GM23338 (cell line): ENCODE data around the gene MED12L. TPM values are rescaled to one million over a fixed set of nuclear protein-coding genes. Genes with fewer than 3 reads are reported as not detected.
A peak's percentile ranks its signal among the peaks of the same experiment; 100 is the strongest.

ENCODE experiments used
- ATAC-seq: fragments of 200-7000 bp; cut with Tn5 transposase; 3 replicates; pipeline ENCODE4 v1.9.1; 2020
- DNase-seq: peaks from one replicate; pipeline ENCODE4 v3.0.0-alpha.2; 2015; ENCODE audit warnings: low spot score
- H2AFZ ChIP-seq: fragments of 200-600 bp; sonication (generic); 2 replicates; pipeline ENCODE4 v1.8.0; 2016; ENCODE audit warnings: antibody characterized with exemption, mild to moderate bottlenecking, moderate library complexity
- H3F3A ChIP-seq: fragments of 200-600 bp; sonication (generic); replicated peaks from 2 replicates; pipeline ENCODE4 v1.8.0; 2017; ENCODE audit warnings: antibody characterized with exemption, mixed run types, low read depth
- H3K27ac ChIP-seq: fragments of 200-600 bp; sonication (generic); 2 replicates; pipeline ENCODE4 v1.6.1; 2016; ENCODE audit warnings: low read depth
- H3K27me3 ChIP-seq: fragments of 200-600 bp; sonication (generic); 2 replicates; pipeline ENCODE4 v1.8.0; 2016; ENCODE audit warnings: mild to moderate bottlenecking, mixed run types, moderate library complexity; ENCODE audit not compliant: insufficient read depth
- H3K36me3 ChIP-seq: fragments of 200-600 bp; sonication (generic); 2 replicates; pipeline ENCODE4 v1.8.0; 2016; ENCODE audit warnings: mild to moderate bottlenecking; ENCODE audit not compliant: insufficient read depth
- H3K4me1 ChIP-seq: fragments of 200-600 bp; sonication (generic); 2 replicates; pipeline ENCODE4 v1.8.0; 2016; ENCODE audit warnings: mild to moderate bottlenecking, moderate library complexity; ENCODE audit not compliant: insufficient read depth
- H3K4me2 ChIP-seq: fragments of 200-600 bp; sonication (generic); 2 replicates; pipeline ENCODE4 v1.7.1; 2017; ENCODE audit warnings: mixed run types
- H3K4me3 ChIP-seq: fragments of 200-600 bp; sonication (generic); 2 replicates; pipeline ENCODE4 v1.6.1; 2016; ENCODE audit warnings: mixed run types
- H3K79me2 ChIP-seq: fragments of 200-600 bp; sonication (generic); replicated peaks from 2 replicates; pipeline ENCODE4 v1.8.0; 2017; ENCODE audit warnings: mild to moderate bottlenecking; ENCODE audit not compliant: insufficient read depth
- H3K9me2 ChIP-seq: fragments of 200-600 bp; sonication (generic); 2 replicates; pipeline ENCODE4 v1.8.0; 2017; ENCODE audit not compliant: insufficient read depth
- H4K20me1 ChIP-seq: fragments of 200-600 bp; sonication (generic); replicated peaks from 2 replicates; pipeline ENCODE4 v1.8.0; 2017; ENCODE audit warnings: mild to moderate bottlenecking; ENCODE audit not compliant: insufficient read depth
- H3K27ac Mint-ChIP-seq: 2 replicates; pipeline ENCODE4 v1.8.0; 2020; ENCODE audit warnings: inconsistent platforms, mild to moderate bottlenecking, moderate library complexity, mixed read lengths
- H3K27me3 Mint-ChIP-seq: 3 replicates; pipeline ENCODE4 v1.8.0; 2022; ENCODE audit warnings: low read depth, mild to moderate bottlenecking, moderate library complexity, mixed read lengths, inconsistent platforms; ENCODE audit not compliant: insufficient read depth, poor library complexity
- H3K36me3 Mint-ChIP-seq: 3 replicates; pipeline ENCODE4 v1.8.0; 2021; ENCODE audit warnings: low read depth, mild to moderate bottlenecking, inconsistent platforms, moderate library complexity, mixed read lengths
- H3K4me1 Mint-ChIP-seq: 3 replicates; pipeline ENCODE4 v1.8.0; 2020; ENCODE audit warnings: mild to moderate bottlenecking, inconsistent platforms, mixed read lengths
- H3K4me3 Mint-ChIP-seq: 3 replicates; pipeline ENCODE4 v1.8.0; 2021; ENCODE audit warnings: moderate library complexity, mild to moderate bottlenecking, inconsistent platforms, mixed read lengths
- H3K9me3 Mint-ChIP-seq: 3 replicates; pipeline ENCODE4 v1.8.0; 2020; ENCODE audit warnings: moderate library complexity, mild to moderate bottlenecking, inconsistent platforms, mixed read lengths
- CREB1 ChIP-seq: fragments of 250-450 bp; sonication (Bioruptor Pico); IDR thresholded peaks from 2 replicates; pipeline ENCODE4 v1.5.0; 2020; ENCODE audit warnings: low read depth, mild to moderate bottlenecking, moderate library complexity
- CTCF ChIP-seq, 2 experiments: fragments of 200-600 bp in 1 of 2; sonication (generic) in 1 of 2; conservative IDR thresholded peaks; 2 replicates each; pipeline versions ENCODE4 v1.5.1 to v1.6.1; 2016 to 2017; ENCODE audit warnings: antibody characterized with exemption in 2 of 2, low read depth in 2 of 2, mild to moderate bottlenecking in 2 of 2, moderate library complexity in 1 of 2
- EZH2 ChIP-seq: fragments of 200-600 bp; sonication (generic); IDR thresholded peaks from one replicate; pipeline ENCODE4 v1.8.0; 2017; ENCODE audit warnings: antibody characterized with exemption, mild to moderate bottlenecking, low read depth; ENCODE audit not compliant: unreplicated experiment
- EZH2phosphoT487 ChIP-seq: fragments of 200-600 bp; sonication (generic); IDR thresholded peaks from one replicate; pipeline ENCODE4 v1.8.1; 2018; ENCODE audit warnings: antibody characterized with exemption; ENCODE audit not compliant: unreplicated experiment
- JUNB ChIP-seq: IDR thresholded peaks from one replicate; pipeline ENCODE4 v1.6.1; 2016; ENCODE audit warnings: antibody characterized with exemption; ENCODE audit not compliant: unreplicated experiment
- NANOG ChIP-seq: IDR thresholded peaks from 2 replicates; pipeline ENCODE4 v1.6.1; 2016; ENCODE audit warnings: antibody characterized with exemption, borderline replicate concordance
- POLR2AphosphoS5 ChIP-seq: IDR thresholded peaks from 2 replicates; pipeline ENCODE4 v1.6.1; 2016; ENCODE audit warnings: antibody characterized with exemption, low read depth
- REST ChIP-seq: IDR thresholded peaks from one replicate; pipeline ENCODE4 v1.6.1; 2018; ENCODE audit warnings: antibody characterized with exemption; ENCODE audit not compliant: unreplicated experiment
- STAT1 ChIP-seq: IDR thresholded peaks from one replicate; pipeline ENCODE4 v1.6.1; 2016; ENCODE audit warnings: antibody characterized with exemption; ENCODE audit not compliant: unreplicated experiment
- ZNF114 ChIP-seq: fragments of 250-450 bp; sonication (Bioruptor Pico); IDR thresholded peaks from 2 replicates; pipeline ENCODE4 v1.5.0; 2020; ENCODE audit warnings: mild to moderate bottlenecking, moderate library complexity
- ZNF331 ChIP-seq: fragments of 250-450 bp; sonication (Bioruptor Pico); IDR thresholded peaks from 2 replicates; pipeline ENCODE4 v1.5.0; 2020; ENCODE audit warnings: low read depth, mild to moderate bottlenecking, moderate library complexity
- polyA plus RNA-seq: library from polyadenylated mRNA; unstranded; fragments of >200 nt; fragmentation: Nextera tagmentation; extraction: Ambion mirVana; gene quantifications from 2 replicates; pipeline ENCODE4 v1.2.1, GENCODE V29; 2016
- total RNA-seq: library from RNA; depleted of rRNA; stranded (reverse); fragments of >200 nt; shearing (Covaris generic); gene quantifications from 2 replicates; pipeline ENCODE4 v1.2.3, GENCODE V29; 2014
- TF ChIP-seq, protein P1 (sequence below): fragments of 250-450 bp; sonication (Bioruptor Pico); IDR thresholded peaks from 2 replicates; pipeline ENCODE4 v1.5.0; 2020; ENCODE audit warnings: mild to moderate bottlenecking, moderate library complexity
- TF ChIP-seq, protein P2 (sequence below): IDR thresholded peaks from 2 replicates; pipeline ENCODE4 v1.6.1; 2016; ENCODE audit warnings: antibody characterized with exemption

The MED12L gene
- total and polyA plus RNA-seq, 2 experiments from 2014 or later, result 5.7 to 25.0 TPM

GRCh38 chr3:151107701-151108100 is 22.2 kb downstream of the MED12L start:
- H3K4me2 ChIP-seq, result peak overlapping the region; percentile 30
- Mint-ChIP-seq H3K27me3 (peaks cover 2% of the 10 kb centered on the region), H3K4me1 (peaks cover 40% of the 10 kb centered on the region), H3K36me3 (no peaks in the 10 kb centered on the region), H3K9me3 (no peaks in the 10 kb centered on the region), H3K4me3 (no peak overlapping the region), H3K27ac (peak overlapping the region; percentile 15; the same call in 1 of the 2 replicates)
- peaks cover 47% of the 10 kb centered on the region for H3K4me1 ChIP-seq
- H3F3A ChIP-seq, result no peaks in the 10 kb centered on the region
- no peaks in the 10 kb centered on the region for H3K27me3 ChIP-seq
- no peak overlapping the region for H2AFZ ChIP-seq
- peak; percentile 66 for DNase-seq
- TF ChIP-seq, protein P1, sequence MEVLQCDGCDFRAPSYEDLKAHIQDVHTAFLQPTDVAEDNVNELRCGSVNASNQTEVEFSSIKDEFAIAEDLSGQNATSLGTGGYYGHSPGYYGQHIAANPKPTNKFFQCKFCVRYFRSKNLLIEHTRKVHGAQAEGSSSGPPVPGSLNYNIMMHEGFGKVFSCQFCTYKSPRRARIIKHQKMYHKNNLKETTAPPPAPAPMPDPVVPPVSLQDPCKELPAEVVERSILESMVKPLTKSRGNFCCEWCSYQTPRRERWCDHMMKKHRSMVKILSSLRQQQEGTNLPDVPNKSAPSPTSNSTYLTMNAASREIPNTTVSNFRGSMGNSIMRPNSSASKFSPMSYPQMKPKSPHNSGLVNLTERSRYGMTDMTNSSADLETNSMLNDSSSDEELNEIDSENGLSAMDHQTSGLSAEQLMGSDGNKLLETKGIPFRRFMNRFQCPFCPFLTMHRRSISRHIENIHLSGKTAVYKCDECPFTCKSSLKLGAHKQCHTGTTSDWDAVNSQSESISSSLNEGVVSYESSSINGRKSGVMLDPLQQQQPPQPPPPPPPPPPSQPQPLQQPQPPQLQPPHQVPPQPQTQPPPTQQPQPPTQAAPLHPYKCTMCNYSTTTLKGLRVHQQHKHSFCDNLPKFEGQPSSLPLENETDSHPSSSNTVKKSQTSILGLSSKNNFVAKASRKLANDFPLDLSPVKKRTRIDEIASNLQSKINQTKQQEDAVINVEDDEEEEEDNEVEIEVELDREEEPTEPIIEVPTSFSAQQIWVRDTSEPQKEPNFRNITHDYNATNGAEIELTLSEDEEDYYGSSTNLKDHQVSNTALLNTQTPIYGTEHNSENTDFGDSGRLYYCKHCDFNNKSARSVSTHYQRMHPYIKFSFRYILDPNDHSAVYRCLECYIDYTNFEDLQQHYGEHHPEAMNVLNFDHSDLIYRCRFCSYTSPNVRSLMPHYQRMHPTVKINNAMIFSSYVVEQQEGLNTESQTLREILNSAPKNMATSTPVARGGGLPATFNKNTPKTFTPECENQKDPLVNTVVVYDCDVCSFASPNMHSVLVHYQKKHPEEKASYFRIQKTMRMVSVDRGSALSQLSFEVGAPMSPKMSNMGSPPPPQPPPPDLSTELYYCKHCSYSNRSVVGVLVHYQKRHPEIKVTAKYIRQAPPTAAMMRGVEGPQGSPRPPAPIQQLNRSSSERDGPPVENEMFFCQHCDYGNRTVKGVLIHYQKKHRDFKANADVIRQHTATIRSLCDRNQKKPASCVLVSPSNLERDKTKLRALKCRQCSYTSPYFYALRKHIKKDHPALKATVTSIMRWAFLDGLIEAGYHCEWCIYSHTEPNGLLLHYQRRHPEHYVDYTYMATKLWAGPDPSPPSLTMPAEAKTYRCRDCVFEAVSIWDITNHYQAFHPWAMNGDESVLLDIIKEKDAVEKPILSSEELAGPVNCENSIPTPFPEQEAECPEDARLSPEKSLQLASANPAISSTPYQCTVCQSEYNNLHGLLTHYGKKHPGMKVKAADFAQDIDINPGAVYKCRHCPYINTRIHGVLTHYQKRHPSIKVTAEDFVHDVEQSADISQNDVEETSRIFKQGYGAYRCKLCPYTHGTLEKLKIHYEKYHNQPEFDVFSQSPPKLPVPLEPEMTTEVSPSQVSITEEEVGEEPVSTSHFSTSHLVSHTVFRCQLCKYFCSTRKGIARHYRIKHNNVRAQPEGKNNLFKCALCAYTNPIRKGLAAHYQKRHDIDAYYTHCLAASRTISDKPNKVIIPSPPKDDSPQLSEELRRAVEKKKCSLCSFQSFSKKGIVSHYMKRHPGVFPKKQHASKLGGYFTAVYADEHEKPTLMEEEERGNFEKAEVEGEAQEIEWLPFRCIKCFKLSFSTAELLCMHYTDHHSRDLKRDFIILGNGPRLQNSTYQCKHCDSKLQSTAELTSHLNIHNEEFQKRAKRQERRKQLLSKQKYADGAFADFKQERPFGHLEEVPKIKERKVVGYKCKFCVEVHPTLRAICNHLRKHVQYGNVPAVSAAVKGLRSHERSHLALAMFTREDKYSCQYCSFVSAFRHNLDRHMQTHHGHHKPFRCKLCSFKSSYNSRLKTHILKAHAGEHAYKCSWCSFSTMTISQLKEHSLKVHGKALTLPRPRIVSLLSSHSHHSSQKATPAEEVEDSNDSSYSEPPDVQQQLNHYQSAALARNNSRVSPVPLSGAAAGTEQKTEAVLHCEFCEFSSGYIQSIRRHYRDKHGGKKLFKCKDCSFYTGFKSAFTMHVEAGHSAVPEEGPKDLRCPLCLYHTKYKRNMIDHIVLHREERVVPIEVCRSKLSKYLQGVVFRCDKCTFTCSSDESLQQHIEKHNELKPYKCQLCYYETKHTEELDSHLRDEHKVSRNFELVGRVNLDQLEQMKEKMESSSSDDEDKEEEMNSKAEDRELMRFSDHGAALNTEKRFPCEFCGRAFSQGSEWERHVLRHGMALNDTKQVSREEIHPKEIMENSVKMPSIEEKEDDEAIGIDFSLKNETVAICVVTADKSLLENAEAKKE, result no peak
- TF ChIP-seq NANOG (no peak), JUNB (no peak), STAT1 (no peak), CREB1 (no peak), CTCF (conservative IDR thresholded peaks at IDR 0.05; ENCODE audit: low read depth in 2 of 2) (no peak), ZNF331 (CRISPR knock-in tag) (no peak), EZH2phosphoT487 (no peak), ZNF114 (CRISPR knock-in tag) (no peak), EZH2 (no peak), REST (no peak), POLR2AphosphoS5 (no peak)
- TF ChIP-seq, protein P2, sequence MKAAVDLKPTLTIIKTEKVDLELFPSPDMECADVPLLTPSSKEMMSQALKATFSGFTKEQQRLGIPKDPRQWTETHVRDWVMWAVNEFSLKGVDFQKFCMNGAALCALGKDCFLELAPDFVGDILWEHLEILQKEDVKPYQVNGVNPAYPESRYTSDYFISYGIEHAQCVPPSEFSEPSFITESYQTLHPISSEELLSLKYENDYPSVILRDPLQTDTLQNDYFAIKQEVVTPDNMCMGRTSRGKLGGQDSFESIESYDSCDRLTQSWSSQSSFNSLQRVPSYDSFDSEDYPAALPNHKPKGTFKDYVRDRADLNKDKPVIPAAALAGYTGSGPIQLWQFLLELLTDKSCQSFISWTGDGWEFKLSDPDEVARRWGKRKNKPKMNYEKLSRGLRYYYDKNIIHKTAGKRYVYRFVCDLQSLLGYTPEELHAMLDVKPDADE, result no peak
- H3K27ac ChIP-seq, result peak overlapping the region; percentile 41; the same call in 1 of the 2 replicates
- H3K4me3 ChIP-seq, result no peak overlapping the region
- peak; percentile 84 for ATAC-seq
- no peaks in the 10 kb centered on the region; the same call in 1 of the 2 replicates for H4K20me1 ChIP-seq
- peaks cover 98% of the 10 kb centered on the region for H3K79me2 ChIP-seq
- no peaks in the 10 kb centered on the region for H3K36me3 ChIP-seq
- H3K9me2 ChIP-seq, result peaks cover 7% of the 10 kb centered on the region; the same call in 1 of the 2 replicates
